SU-DHL-6 (cell line): ENCODE results near the gene CNTNAP5.

ENCODE experiments used
- EZH2phosphoT487 ChIP-seq: fragments of 200-600 bp; sonication (generic), shearing (Covaris generic); conservative IDR thresholded peaks from 2 replicates; pipeline ENCODE4 v1.6.1; 2018; ENCODE audit warnings: mild to moderate bottlenecking, antibody characterized with exemption, low read length, moderate library complexity, mixed read lengths
- TF ChIP-seq, protein P1 (sequence below): fragments of 200-600 bp; sonication (generic); IDR thresholded peaks from one replicate; pipeline ENCODE4 v1.5.1; 2017; ENCODE audit warnings: antibody characterized with exemption, mild to moderate bottlenecking, low read length, moderate library complexity; ENCODE audit not compliant: insufficient read depth, poor library complexity, severe bottlenecking

DNA sequence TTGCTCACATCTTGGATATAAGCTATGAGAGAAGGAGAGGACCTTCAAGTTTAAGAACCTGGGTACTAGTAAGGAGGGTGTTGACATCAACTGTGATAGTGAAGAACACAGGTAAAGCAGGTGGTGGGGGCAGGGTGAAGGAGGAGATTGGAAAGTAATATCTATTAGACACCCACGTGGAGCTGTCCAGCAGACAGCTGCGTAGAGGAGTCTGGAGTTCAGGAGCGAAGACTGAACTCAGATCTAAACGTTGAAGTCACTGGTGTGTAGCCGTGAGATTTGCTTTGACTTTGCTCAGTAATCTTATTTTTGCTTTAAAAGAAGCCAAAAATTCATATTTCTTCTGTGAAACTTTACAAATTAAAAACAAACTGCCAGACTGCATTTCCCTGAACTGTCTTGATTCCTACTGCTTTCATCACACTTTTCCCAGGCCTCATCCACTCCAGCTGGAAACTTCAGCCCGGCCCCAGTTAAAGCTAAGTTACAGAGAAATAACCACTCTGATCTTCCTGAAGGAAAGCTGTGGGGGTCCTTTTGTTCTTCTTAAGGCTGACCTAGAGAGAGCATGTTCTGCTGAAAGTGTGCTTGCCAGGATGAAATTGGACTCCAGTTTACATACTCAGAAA lies 533.3 kb downstream of the CNTNAP5 start:
- TF ChIP-seq, protein P1, sequence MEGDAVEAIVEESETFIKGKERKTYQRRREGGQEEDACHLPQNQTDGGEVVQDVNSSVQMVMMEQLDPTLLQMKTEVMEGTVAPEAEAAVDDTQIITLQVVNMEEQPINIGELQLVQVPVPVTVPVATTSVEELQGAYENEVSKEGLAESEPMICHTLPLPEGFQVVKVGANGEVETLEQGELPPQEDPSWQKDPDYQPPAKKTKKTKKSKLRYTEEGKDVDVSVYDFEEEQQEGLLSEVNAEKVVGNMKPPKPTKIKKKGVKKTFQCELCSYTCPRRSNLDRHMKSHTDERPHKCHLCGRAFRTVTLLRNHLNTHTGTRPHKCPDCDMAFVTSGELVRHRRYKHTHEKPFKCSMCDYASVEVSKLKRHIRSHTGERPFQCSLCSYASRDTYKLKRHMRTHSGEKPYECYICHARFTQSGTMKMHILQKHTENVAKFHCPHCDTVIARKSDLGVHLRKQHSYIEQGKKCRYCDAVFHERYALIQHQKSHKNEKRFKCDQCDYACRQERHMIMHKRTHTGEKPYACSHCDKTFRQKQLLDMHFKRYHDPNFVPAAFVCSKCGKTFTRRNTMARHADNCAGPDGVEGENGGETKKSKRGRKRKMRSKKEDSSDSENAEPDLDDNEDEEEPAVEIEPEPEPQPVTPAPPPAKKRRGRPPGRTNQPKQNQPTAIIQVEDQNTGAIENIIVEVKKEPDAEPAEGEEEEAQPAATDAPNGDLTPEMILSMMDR = no peak
- TF ChIP-seq EZH2phosphoT487 = no peak
